ENCODE data around the gene TBRG4.

TBRG4 gene

DNA sequence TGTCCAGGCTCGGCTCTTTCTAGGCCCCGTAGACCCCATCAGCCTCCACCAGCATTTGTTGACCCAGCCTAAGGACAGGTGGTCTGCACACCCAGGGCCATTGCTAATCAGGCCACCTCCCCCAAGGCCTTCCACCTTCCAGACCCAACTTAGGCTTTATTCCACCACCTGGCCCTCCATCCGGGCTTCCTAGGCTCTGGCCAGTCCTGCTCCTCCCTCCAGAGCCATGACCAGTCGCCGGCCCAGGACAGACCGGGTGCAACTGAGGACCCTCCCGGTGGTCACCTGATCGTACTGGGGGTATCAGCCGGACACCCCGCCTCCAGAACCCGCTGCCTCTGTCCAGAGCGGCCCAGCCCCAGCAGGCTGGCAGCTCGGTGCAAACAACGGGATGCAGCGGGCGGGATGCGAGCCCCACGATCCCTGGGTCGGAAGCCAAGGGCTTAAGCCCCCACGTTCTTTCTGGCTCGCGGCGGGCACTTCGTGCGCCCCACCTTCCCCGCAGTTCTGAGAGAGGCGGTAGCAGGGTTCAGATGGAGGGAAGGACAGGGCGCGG is 23.3 kb downstream of the TBRG4 start:
- no peak for DNase-seq

DNA sequence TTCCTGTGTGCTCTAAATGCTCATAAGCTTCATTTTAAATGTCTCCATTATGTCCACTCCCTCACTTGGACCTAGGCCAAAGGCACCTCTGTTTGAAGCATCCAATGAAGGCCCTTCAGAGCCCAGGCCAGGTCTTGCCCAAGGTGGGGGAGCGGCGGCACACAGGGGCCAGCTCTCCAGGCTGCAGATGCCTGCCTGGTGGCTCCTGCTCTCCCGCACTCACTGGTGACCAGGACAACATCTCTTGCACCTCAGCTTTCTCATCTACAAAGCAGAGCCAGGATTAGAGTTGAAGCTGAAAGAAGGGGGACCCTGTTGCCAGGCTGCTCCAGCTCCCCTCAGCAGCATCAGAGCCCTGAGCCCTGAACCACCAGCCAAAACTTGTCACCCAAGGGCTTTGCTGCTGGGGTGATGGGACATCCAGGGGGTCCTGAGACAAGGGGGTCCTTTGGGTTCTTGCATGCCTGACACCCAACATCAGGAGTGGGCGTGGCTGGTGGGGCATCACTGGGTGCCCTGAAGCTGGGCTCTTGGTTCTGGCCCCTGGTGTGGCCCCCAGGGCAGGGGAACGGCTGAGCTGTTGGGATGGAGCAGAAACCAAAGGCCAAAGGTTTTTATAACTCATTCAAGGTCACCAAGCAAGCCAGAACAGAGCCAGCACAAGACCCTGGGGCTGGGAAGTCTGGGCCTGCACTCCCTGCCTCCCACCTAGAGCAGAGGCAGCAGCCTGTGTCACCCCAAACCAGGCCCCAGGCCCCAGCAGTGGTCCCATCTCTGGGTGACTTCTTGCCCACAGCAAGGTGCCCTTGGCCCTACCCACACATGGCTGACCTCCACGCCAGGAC is 24.0 kb downstream of the TBRG4 start:
- no peak for DNase-seq

DNA sequence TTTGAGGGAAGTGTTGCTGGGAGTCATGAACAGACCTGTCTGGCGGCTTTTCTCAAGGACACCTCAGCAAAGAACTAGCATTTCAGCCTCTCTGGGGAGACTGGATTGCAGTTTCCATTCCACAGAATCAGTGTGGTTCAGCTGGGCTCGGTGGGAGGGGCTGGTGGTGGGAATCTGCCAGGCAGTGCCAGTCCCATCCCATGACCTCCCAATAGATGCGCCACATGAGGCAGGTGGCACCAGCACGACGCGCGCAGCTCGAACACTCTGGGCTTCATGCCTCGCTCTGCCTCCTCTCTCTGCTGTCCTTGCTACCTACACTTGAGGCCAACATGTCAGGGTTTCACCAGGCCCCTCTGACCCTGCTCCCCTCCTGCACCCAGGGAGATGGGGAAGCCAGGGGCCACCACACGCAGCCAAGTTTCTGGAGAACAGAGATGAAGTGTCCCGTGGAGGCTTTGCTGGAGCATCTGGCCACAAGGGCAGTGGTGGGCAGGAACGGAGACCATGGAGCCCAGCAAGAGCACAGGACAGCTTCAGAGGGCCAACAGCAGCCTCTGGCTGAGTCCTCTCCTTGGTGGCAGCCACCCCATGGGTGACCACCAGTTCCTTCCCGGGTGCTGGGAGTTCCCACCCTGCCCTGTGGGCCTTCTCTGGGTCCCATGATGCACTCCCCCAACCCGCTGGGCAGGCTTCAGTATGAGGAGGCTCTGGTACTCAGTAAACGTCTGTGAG is 25.0 kb downstream of the TBRG4 start:
- DNase-seq, result no peak

DNA sequence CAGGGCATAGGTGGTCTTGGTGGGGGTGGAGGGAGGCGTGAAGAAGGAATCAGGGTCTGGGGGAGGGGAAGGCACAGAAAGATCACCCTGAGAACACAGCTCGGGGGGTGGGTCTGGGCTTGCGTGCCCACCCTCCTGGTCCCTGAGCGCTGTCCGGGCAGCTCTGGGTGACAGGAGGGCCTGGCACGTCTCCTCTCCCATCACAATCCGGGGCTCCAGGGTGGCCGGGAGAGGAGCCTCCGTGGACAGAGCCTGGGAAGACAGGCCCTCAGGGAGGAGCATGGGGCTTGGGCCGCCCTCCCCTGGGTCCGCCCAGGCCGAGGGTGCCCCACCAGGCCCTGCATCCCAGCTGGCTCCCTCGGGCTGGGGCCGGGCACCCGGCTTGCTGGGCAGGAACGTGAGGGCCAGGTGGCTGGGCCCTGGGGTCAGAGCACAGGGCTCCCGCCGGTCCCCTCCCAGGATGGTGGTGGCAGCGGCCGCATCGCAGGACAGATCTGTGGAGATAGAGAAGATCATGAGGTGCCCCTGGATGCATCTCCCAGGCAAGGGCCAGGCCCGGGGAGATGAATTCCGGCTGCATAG is 25.8 kb downstream of the TBRG4 start:
- no peak for DNase-seq

DNA sequence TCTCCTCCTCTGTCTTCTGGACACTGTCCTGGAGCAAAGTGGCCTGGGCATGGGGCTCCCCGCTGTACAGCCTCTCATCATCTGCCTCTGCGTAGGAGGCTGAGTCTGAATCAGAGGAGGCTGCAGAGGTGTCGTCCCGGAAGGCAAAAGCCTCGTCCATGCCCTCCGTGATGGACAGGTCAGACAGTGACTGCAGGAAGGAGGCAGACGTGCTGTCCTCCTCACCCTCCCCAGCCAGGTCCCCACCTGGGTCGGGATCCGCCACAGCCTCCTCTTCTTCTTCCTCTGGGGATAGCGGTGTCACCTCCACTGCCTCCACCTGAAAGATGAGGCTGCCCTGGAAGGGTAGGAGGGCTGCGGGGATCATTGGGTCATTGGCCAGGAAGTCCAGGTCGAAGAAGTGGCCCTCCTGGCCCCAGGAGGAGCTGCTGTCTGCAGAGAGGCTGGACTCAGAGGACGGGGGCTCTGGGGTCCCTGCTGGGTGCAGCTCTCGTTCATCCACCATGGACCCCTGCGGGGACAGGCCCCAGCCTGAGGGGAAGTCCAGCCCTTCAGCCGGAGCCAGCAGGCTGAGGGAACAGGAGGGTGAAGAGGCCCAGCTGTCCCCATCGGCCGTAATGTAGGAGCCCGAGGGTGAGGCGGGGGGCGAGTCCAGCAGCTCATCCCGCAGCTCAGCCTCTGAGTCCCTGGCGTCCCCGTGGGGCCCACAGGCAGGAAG is 26.4 kb downstream of the TBRG4 start:
- no peak for DNase-seq

DNA sequence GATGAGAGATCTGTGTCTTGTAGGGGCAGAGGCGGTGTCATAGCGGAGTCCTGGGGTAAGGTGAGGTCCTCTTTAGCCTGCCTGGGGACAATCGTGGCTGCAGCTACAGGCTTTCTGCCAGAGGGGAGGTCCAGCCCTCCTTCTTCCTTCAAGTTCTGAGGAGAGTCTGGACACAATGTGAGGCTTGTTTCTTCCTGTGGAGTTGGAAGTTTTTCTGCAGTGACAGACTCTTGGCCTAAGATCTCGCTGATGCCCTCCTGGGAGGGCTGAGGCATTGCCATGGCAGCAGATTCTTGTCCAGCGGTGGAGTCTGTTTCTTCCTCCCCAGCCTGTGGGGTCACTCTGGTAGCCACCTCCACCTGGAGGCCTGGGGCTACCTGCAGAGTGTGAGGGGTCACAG is 27.2 kb downstream of the TBRG4 start:
- no peak for DNase-seq

DNA sequence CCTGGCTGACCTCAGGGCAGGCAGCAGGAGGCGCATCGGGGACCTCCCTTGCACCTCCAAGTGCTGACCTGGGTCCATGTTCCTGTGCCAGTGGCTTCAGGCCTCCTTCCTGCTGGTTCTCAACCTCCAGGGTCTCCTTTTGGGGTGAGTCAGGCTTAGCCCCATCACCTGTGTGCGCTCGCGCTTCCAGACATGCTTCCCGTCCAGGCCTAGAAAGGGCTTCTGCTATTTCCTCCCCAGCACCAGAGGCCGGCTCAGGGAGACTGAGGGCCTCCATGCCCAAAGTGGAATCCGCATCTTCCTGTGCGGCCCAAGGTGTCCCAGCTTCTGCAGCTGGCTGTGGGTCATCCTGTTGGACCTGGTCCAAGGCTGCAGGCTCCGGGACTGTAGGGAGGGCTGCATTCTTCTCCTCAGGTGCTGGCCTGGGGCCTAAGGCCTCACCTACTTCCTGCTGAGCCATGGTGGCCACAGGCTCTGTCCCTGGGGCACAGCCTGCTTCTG is 28.6 kb downstream of the TBRG4 start:
- DNase-seq, result no peak

DNA sequence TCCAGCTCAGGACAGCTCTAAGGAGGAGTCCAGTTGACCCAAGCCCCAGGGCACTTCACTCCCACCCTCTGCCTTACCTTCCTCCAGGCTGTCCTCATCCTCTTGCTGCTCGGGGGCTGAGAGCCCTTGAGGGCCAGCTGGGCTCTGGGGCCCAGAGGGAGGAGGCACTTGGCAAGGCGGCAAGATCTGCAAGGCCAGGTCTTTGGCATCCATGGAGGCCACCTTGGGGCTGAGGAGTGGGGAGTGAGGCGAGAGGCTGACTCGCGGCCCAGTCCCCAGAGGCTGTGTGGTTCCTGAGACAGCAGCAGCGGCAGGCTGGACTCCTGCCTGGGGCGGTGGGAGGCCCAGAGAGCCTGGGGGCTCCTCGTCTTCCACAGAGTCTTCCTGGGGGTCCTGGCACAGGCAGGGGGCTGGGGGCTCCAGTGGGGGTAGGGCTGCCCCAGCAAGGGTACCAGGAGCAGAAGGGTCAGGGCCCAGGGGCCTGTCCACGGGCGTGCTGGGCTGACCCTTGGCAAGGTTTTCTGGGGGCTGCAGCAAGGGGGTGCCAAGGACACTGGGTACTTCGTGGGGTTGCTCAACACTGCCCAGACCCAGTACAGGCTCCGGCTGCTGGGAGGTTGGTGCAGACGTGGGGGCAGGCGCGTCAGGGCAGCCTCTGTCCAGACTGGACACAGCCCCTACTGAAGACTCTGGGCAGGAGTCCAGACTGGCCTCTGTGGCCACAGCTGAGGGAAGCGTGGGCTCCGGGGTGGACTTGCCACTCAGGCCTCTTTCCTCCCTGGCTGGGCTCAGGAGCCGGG is 29.3 kb downstream of the TBRG4 start:
- no peak for DNase-seq

DNA sequence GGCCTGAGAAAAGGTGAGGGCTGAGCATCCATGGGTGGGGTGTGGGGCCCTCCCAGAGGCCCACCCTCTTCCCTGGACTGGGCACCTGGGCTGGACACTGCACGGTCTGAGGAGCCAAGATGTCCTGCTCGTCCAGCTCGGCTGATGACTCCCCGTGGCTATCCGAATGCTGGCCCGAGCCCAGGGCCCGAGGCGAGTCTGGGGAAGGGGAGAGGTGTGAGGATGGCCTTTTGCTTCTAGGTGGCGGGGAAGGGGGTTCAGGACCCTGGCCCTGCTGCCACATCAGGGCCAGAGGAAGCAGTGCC is 29.9 kb downstream of the TBRG4 start:
- no peak for DNase-seq

DNA sequence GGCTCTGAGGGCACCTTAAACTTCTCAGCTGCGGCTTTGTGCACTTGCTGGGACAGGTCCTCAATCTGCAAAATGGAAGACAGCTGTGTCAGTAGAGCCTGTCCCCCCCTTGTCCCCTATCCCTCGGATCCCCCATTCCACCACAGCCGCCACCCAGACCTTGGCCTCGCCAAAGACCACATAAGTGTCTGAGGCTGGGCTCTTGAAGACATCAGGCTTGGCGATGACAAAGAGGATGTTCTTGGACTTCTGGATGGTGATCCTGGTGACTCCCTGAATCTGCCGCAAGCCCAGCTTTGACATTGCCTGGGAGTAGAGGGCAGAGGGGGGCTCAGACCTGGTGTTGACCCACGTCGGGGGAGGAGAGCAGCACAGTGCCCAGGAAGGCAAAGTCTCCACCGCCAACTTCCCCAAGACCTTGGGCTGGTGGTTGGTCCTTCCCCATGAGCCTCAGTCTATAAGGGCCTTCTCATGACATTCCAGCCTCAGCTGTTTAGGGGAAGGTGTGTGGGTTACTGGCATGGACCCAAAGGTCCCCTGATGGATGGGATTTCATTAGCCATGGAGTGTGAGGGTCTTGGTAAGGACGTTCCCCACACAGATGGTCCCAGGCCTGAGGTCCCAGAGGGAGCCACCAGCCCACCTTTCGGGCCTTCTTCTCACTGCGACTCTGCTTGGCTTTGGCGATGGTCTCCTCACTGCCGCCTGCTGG is 30.4 kb downstream of the TBRG4 start:
- no peak for DNase-seq

DNA sequence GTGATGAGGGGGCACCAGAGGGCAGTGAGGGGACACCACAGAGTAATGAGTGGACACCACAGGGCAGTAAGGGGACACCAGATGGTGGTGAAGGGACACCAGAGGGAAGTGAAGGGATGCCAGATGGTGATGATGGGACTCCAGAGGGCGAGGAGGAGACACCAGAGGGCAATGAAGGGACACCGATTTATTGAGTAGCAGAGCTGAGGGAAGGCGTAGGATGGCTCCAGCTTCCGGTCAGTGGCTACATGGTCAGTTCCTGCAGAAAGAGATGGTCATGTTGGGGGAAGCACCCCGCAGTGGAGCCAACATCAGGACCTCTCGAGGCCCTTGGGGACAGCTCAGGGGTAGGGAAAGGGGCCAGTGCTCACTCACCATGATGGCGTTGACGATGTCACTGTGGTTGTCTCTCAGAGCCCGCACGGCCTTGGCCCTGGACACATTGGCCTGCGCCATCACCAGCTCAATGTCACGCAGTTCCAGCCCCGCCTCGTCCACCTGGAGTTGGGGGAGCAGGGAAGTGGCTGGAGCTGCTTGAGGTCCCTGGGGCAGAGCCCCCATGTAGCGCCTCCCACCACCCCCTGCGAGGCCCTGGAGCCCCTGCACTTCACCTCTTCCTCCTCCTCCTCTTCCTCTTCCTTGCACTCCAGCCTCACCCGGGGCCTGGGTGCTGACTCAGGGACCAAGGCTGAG is 31.1 kb downstream of the TBRG4 start:
- DNase-seq, result no peak

DNA sequence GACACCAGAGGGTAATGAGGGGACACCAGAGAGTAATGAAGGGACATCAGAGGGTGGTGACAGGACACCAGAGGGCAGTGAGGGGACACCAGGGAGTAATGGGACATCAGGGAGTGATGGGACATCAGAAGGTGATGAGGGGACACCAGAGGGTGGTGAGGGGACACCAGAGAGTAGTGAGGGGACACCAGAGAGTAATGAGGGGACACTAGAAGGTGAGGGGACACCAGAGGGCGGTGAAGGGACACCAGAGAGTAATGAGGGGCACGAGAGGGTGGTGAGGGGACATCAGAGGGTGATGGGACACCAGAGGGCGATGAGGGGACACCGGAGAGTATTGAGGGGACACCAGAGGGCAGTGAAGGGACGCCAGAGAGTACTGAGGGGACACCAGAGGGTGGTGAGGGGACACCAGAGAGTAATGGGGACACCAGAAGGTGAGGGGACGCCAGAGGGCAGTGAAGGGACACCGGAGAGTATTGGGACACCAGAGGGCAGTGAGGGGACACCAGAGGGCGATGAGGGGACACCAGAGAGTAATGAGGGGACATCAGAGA is 33.3 kb downstream of the TBRG4 start:
- DNase-seq, result no peak

DNA sequence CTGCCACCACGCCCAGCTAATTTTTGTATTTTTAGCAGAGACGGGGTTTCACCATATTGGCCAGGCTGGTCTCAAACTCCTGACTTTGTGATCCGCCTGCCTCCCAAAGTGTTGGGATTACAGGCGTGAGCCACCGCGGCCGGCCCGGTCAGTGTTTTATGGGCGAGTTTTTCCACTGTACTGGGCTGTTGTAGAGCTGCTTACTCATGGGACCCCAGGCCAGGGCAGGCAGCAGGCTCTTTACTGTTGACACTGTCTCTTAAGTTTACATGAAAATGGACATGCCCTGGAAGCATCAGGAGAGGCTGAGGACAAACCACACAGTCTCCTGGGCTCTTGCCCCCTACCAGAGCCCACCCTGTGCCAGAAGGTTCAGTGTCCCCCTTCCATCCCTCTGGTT is 33.9 kb downstream of the TBRG4 start:
- DNase-seq, result no peak

DNA sequence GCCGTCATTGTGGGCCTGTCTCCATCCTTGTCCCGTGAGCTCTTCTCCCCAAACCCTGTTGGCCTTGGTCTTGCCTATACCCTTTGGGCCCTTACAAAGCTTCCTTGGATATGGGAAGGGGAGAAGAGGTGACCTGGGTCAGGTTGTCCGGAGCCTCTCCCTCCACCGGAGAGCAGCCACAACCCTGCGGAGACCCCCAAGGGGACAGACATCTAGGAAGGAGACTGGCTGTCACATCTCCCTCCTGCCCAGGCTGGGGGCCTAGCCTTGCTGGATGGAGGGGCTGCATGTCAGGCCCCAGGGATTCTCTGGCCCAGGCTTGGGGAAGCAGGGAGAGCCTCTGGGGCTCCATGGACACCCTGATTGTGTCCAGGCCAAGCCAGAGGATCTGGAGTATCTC is 34.6 kb downstream of the TBRG4 start:
- no peak for DNase-seq

DNA sequence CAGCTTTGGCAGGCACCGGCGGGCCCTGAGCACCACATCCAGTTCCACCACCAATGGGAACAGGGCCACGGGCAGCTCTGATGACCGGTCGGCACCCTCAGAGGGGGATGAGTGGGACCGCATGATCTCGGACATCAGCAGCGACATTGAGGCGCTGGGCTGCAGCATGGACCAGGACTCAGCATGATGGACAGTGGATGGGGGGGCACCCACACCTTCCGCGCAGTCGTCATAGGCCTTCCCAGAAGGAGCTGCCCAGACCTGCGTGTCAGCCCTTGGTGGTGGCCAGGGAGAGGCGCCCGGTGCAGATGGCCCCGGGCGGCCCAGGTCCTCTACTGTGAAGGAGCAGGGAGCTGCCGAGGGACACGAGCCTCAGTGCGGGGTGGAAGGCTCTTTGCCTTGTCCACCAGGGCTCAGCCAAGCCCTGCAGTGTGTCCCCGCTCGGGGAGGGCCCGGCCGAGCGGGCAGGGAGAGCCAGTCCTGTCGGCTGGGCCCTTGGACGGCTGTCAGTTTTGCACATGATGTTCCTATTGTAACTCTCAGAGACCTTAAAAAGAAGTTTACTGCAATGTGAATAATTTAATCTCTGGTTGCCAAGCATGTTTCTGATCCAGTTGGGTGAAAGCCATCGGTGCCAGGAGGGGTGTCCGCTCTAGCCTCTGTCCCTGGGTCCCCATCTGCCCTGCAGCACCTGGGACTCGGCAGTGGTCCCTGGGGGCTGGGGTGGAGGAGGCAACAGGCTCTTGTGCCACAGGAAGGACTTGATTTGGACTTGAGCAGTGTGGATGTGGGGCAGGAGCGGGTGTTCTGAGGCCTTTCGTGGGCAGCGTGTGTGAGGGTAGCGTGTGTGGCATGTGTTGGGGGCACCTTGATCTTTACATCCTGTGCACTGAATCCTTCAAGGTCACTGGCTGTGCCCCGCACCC is 35.4 kb downstream of the TBRG4 start:
- DNase-seq, result no peak

DNA sequence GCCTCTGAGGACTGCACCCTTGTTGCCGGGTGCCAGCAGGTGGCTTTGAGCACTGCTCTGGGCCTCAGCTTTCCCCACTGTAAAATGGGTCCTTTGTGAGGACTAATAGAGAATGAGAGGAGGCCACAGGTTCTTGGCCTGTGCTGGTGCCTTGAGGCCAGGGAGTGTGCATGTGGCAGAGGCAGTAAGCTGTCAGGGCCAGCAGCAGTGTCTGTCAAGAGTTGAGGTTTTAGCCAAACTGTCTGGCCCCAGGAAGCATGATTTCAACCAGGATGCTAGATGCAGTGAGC is 36.2 kb downstream of the TBRG4 start:
- no peak for DNase-seq

DNA sequence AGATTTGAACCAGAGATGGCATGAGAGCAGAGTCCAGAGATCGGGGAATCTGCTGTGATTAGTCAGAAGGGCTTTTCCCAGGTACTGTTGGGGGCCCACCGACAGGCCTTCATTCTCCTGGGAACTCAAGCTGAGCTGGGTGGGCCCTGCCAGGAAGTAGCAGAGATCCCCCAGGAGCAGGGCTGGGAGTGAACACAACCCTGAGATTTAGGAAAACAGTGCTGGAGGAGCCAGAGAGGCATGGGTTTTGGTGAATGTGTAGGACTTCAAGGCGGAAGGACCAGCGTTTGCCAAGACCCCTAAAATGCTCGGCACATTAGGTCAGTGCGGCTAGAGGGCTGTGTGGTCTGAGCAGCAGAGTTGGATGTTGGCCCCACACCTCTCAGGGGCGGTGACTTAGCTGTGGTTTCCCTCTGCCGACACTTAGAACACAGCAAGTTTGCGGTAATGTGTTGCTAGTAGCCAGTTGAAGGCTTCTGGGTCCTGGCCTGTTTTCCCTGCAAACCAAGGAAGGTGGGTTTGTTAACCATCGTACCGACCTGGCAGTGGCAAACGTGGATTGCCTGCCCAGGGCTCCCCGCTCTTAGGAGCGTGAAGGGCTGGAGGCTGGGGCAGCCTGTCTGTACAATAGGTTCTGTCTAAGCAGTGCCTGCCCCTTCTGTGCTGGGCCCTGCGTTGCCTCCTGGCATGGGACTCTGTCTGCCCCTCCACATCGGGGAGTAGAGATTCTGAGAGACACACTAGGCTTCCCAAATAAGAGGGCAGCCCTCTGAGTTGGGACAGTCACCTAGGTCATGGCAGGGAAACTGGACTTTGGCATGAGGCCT is 36.8 kb downstream of the TBRG4 start:
- DNase-seq, result no peak

DNA sequence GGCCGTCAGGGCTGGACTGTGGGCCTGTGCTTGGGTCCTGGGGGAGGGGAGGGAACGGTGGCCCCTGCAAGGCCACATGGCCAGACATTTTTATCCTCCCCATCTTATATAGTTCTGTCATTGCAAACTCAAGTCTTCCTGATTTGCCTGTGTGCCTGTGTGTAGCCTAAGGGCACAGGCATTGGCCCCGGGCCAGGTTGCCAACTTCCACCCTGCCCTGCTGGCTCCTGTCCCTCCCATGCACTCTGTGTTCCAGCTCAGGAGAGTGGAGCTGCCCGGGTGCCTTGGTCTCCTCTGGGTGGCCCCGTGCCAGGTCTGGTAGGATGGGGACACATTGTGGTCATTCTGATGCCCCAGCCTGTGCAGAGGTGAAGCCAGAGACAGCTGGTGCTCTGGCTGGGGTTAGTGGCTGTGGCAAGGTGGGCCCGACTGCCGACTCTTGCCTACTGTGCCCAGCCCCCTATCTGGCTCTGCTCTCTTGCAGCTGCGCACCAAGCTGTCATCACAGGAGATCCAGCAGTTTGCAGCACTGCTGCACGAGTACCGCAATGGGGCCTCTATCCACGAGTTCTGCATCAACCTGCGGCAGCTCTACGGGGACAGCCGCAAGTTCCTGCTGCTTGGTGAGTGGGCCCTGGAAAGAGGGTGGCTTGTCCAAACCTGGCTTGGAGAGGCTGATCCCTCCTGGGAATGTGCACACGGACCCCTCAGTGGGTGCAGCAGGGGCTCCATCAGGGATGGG is 37.5 kb downstream of the TBRG4 start:
- DNase-seq, result no peak
